ENCODE measurements around the gene CCNA1.

The CCNA1 gene

GRCh38 chr13:36432106-36432544, at the start of gene CCNA1:
CCNA1 (plus strand) TSS chr13:36432495; CDS start chr13:36433057, 562 bp downstream.
- DNase-seq = no peak

GRCh38 chr13:36385489-36385888, 46.8 kb upstream of the CCNA1 start:
- DNase-seq = no peak

- no peak for DNase-seq
These were observed 37.0 kb upstream of the CCNA1 start for GRCh38 chr13:36395280-36395679.

GRCh38 chr13:36405151-36405550, 27.1 kb upstream of the CCNA1 start:
- no peak for DNase-seq

- DNase-seq = no peak
These were observed 19.6 kb upstream of the CCNA1 start for GRCh38 chr13:36412736-36413135.

GRCh38 chr13:36413161-36413560, 19.1 kb upstream of the CCNA1 start:
- DNase-seq = no peak

GRCh38 chr13:36414461-36414860, 17.8 kb upstream of the CCNA1 start:
- no peak for DNase-seq

- DNase-seq = no peak
These were observed 15.0 kb upstream of the CCNA1 start for GRCh38 chr13:36417331-36417730.

GRCh38 chr13:36418022-36418805, 14.1 kb upstream of the CCNA1 start:
- no peak for DNase-seq

- peak; percentile 59 for DNase-seq
These were observed 11.8 kb upstream of the CCNA1 start for GRCh38 chr13:36420437-36420891.

- no peak for DNase-seq
These were observed 10.8 kb upstream of the CCNA1 start for GRCh38 chr13:36421447-36421846.

- no peak for DNase-seq
These were observed 4.2 kb upstream of the CCNA1 start for GRCh38 chr13:36428086-36428485.

- no peak for DNase-seq
These were observed 1.8 kb upstream of the CCNA1 start for GRCh38 chr13:36430247-36431203.

- DNase-seq = no peak
These were observed 840 bp upstream of the CCNA1 start for GRCh38 chr13:36431204-36432105.

GRCh38 chr13:36436811-36437210, 4.5 kb downstream of the CCNA1 start:
- DNase-seq = no peak

GRCh38 chr13:36438594-36439483, 6.5 kb downstream of the CCNA1 start:
- no peak for DNase-seq

- no peak for DNase-seq
These were observed 13.0 kb downstream of the CCNA1 start for GRCh38 chr13:36445278-36445677.

GRCh38 chr13:36445891-36446351, 13.6 kb downstream of the CCNA1 start:
- no peak for DNase-seq

- DNase-seq = no peak
These were observed 15.2 kb downstream of the CCNA1 start for GRCh38 chr13:36447501-36447900.

GRCh38 chr13:36450534-36450933, 18.2 kb downstream of the CCNA1 start:
- DNase-seq = no peak

- DNase-seq = no peak
These were observed 21.2 kb downstream of the CCNA1 start for GRCh38 chr13:36453516-36453915.

Measured in NCI-H2081 treated with DMSO at 0.1 percent for 48 hours (cell line).